Femur (tissue), 1 donor: ENCODE data around the gene CTR9.
"Not testable (repeated sequence)": the region's sequence is repeated elsewhere in the genome, so short reads cannot be mapped to it uniquely, and the experiment has no call there.

Experiments
- DNase-seq: peaks from one replicate; pipeline ENCODE4 v3.0.0-alpha.2; 2017

Gene CTR9

DNA sequence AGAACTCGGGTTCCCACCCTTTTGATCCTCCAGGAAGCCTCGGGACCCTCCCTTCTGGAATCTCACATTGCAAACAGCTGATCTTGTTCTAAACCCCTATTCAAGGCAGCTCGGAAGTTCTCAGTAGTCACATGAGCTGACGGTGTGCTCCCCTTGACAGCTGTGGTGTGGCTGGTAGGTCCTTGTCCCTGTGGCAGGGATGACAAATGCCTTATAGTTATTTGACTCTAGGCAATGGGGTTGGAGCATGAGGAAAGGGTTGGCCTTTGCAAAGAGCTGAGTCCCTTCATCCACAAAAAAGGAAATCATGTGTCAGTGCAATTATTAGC lies 34.1 kb downstream of the CTR9 start:
- DNase-seq: no peak

DNA sequence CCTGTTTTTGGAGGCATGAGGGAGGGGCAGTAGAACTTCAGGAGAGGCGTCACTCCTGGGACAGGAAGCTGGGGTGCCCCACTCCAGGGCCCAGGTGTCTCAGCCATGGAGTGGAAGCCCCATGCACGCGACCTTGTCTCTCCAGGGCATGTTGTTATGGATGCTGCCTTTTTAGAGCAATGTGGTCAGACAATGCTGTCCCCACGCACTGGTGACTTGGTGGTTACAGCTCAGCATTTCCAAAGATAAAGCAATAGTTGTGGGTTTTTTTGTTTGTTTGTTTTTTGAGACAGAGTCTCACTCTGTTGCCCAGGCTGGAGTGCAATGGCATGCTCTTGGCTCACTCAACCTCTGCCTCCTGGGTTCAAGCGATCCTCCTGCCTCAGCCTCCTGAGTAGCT lies 35.4 kb downstream of the CTR9 start:
- no peak for DNase-seq

DNA sequence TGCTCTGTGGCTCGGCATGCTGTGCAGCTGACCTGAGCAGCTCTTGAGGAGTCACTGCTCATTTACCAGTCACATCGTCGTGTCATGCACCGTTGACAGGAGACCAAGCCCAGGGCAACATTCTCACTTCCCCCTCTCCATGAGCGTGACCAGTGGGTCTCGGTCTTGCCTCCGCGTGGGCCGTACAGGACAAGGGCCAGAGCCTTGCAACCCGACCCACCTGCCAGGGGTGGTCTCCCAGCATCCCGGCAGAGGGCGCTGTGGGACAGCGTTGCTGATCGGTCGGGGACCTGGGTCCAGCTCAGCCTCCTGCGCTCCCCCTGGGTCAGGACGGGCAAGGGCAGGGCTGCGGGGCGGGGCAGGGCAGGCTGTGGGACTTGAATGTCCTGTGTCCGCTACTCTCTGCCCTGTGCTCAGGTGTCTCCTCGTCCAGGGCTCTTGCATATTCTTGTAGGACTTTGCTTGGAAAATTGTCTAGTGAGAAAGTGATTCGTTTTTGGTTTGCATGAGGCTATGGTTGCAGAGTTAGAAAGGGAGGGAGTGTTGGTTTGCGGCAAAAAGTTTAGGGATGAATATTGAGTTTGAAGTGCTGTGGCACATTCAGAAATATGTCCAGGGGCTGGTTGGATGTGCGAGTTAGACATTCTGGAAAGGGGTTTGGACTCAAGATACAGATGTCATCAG lies 41.5 kb downstream of the CTR9 start:
- DNase-seq: peak; percentile 88

DNA sequence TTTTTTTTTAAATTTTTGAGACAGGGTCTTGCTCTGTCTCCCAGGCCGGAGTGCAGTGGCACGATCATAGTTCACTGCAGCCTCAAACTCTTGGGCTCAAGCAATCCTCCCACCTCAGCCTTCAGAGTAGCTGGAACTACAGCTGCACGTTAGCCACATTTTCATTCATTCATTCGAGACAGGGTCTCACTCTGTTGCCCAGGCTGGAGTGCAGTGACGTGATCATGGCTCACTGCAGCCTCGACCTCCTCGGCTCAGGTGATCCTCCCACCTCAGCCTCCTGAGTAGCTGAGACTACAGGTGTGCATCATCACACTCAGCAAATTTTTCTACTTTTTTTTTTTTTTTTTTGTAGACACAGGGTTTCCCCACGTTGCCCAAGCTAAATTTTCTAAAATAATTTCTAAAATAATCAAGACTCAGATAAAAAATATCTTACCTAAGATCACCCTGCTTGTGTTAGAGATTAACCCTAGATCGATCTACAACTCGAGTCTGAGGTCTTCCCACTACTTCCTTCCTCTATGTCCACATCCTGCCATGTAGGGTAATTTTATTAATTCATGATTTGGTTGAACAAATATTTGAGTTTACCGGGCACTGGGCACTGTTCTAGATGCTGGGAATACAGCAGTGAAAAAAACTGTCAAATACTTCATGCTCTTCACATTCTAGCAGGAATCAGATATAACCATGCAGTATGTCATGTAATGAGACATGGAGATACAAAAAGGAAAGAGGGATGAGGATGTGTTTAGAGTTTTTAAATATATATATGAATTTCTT lies 42.6 kb downstream of the CTR9 start:
- DNase-seq: no peak

DNA sequence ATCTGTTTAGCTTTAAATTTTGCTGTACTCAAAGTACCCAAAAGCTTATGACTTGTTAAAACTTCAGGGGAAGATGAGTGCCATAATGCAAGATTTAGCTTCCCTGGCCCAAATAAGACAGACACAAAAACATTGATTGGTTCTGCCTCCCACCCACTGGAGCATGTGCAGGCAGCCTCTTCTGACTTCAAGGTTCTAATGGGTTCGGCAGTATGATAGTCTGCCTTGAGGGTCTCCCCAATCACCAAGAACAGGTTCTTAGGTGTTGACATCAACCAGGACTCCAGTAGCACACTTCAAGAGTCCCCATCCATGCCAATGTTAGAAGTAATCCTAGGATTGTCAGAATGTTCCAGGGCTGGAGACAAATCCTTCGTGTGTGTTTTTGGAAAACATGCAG lies 45.1 kb downstream of the CTR9 start:
- no peak for DNase-seq

DNA sequence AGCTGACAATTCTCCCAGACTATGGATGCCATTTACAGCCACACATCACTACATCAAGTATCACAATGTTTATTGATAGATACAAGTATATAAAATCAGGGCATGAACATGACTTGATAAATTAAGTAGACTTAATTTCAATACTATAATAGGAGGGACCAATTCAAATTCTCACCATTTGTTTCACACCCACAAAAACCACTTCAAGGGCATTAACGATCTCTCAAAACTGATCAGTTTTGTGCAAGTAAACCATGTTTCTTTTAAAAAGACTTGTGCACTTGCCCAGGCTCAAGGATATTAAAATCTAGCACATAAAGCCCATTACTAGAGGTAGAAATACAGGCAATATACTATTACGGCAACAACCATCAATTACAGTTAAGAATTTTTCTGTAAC lies 46.0 kb downstream of the CTR9 start:
- DNase-seq: no peak

DNA sequence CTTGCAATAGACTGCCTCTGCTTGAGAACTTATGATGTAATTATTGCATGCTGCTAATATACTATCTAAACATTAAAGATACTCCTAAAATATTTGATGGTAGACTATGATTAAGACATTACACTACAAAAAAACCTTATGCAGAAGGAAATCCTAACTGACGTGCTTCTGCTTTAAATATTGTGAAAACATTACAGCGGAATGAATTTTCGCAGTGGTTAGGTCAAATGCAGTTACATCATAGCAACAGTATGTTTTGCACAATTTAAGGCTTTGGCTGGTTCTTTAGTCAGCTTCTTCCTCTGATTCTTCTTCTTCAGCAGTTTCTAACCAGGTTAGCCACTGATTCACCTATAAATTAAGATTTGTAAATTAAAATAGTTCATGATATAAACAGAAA lies 46.5 kb downstream of the CTR9 start:
- DNase-seq: no peak

DNA sequence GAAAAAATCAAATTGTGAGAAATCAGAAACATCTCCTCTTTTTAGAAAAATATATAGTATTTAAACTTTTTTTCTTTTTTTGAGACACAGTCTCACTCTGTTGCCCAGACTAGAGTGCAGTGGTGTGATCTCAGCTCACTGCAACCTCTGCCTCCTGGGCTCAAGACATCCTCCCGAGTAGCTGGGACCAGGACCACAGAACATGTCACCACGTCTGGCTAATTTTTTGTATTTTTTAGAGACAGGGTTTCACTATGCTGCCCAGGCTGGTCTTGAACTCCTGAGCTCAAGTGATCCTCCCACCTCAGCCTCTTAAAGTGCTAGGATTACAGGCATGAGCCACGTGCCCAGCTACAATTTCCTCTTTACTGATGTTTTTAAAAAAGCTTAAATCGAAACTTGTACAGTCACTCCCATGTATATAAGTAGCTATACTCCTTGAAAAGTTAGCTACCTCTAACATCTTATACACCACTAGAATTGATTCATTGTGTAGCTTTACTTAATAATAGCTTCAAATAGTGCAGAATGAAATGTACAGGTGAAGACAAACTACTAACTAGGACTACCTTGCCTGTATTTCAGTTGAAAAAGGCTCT lies 47.4 kb downstream of the CTR9 start:
- DNase-seq: no peak

DNA sequence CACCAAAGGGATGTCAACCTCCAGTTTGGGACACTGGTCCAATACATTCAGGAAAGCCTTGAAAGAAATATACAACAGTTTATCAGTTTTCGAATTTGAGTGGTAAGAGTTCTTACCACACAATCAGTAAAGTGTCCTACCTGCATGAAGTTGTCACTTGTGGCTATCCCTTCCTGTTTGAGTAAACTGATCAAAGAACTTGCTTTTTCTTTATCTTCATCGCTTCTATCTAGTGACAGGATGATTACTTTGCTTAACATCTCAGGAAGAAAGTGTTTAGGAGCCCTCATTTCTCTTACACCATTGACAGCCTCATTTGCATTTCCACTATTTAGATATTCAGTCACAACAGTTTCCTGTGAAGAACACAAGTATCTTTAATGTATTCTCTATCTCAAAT lies 49.2 kb downstream of the CTR9 start:
- DNase-seq: no peak

DNA sequence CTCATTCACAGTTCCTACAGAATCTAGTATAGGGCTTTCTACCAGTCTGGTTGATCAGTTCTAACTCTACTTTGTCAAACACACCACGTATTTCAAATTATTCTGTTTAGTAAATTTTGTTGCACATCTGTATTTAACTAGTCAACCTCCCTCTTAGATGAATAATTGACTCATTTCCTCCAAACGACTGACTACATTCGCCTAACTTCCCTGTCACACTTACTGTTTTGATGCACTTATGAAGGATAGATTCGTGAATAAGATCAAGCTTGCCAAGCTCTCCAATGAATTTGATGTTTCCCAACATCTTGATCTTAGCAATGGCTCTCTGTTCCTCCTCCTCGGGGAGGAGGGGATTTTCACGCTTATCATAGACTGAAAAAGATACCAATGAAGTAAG lies 52.6 kb downstream of the CTR9 start:
- no peak for DNase-seq

DNA sequence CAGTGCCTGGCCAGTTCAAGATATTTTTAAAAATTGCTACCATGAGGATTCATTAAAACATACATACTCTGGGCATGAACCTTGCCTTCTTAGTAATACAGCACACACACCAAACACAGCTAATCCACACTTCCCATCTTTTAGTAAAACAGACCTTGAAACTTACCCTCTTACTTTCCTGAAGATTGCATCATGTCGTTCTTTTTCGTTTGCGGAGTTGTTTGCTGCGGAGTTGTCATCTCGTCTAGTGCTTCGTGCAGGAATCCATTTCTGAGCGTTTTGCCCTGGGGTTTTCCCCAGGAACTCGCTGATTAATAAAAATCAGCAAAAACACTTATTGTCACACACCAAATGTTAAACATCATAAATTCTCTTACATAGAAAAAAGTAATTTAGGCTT lies 54.7 kb downstream of the CTR9 start:
- DNase-seq: no peak

DNA sequence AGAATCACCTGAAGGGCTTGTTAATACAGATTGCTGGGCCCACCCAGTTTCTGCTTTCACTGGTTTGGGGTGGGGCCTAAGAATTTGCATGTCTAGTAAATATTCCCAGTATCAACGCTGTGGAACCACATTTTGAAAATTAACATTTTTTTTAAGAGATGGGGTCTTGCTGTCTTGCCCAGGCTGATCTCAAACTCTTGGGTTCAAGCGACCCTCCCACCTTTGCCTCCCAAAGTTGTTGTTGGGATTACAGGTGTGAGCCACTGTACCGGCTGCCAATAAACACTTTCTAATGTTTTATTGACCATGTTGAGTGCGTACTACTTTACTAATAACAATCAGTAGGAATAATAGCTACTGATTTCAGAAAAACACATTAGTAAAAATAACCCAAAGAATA lies 55.2 kb downstream of the CTR9 start:
- no peak for DNase-seq

DNA sequence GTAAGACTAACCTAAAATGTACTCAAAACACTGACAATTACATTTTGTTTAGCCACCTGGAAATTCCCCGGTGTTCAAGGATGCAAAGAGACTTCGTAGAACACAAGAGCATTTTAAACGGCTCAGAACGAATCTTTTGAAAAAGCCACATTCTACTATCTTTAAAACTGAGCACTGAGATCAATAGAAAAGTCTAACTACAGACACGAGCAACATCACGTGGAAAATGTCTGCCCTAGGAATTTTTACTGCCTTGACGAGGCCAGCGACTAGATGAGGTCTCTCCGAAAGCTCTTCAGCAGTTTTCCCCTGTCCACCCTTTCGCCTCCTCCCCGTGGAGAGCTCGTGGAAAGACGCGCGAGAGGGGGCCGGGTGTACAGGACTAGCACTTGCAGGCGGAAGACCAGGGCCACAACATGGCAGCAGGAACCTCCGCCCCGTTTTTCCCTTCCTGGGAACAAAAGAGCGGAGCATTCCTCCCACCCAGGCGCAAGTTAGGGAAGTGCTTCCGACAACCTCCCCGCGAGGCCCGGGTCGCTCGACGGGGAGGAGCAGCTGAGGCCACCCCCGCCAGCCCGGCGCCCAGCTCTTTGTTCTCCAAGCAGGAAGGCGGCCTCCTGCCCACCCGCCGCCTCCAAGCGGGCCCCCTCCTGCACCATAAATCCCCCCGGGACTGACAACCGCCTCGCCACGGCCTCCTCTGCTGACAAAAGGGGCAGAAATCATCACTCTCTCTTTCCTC lies 56.6 kb downstream of the CTR9 start:
- DNase-seq: peak; percentile 82

DNA sequence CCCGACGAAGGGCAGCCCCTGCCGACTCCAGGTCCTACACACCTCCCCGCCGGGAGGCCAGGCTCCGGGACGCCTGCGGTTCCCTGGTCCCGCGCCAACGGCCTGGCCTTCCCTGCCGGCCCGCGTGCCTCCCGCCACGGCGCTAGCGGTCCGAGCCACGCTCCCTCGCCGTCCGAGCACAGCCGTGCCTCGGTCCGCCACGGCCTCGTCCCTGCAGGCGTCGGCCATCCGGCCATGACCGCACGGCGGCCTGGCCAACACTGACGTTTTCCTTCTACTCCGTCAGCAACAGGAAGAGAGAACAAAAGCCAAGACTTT lies 57.1 kb downstream of the CTR9 start:
- no peak for DNase-seq

DNA sequence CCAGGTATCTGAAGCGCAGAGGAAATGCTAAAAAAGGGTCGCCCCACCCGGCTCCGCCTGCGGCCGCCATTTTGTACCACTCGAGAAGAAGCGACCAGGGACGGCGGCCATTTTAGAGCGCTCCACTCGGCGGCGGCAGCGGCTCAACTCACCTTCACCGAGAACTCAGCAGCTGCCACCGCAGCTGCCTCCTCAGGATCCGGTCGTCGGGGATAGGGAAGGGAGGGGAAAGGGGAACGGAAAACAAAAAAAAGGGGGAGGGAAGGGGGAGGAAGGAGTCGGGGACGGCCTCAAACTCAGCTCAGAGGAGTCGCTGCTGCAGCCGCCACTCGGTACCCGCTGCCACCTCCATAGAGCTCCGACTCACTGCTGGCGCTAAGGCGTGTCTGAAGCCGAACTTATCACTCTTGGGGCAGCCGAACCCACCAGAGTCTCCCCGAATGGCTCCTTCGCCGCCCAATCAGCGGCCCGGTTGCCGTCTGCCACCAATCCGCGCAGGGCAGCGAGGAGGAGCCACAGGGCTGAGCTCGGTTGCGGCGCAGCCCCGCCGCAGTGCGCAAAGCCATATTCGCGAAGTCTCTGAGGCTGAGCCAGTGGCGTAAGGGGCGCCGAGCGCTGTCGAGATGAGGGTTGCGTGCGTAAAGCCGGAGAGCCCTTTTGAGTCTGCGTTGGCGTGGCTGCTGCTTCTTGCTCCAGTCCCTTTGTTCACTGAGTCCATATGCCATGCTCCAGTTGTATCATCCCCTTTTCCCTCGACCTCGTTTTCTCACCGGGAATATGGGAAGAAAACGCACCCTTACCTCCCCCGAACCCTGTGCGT lies 57.7 kb downstream of the CTR9 start, which contains the start of gene EIF4G2:
EIF4G2 (minus strand) TSS at position 374 of the 820 bp plus-strand sequence.
- peak; percentile 99 for DNase-seq

DNA sequence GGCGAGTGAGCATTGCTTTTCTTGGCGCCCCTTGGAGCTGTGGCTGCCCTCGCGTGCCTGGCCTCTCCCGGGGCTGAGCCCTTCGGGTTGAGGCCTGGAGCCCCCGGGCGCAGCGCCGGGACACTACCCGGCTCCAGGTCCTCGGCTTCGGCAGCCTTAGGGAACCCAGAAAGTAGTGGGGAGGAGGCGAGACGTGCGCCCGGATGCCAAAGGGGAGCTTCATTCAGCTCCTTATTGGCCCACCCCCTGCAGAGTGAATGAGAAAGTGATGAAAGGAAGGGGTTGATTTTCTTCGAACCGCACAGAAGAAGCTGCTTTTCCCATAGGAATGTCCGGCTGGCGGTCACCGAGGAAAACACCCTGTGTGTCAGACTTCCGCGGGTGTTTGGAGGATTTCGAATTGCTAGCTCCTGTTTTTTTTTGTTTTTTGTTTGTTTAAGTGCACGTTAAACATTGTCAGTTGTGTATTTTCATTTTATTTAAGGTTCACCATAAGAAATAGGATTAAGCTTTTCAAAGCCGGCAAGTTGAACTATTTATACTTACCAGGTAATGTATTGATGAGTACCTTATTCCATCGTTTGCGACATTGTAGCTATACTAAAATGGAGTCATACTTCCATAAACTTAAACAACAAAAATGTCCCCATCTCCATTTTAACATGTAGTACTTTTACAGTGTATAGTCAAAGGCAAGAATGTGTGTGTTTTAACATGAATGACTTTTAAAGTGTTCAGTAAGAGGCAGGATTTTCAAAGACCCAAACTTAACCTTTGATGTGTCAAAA lies 58.5 kb downstream of the CTR9 start:
- no peak for DNase-seq

DNA sequence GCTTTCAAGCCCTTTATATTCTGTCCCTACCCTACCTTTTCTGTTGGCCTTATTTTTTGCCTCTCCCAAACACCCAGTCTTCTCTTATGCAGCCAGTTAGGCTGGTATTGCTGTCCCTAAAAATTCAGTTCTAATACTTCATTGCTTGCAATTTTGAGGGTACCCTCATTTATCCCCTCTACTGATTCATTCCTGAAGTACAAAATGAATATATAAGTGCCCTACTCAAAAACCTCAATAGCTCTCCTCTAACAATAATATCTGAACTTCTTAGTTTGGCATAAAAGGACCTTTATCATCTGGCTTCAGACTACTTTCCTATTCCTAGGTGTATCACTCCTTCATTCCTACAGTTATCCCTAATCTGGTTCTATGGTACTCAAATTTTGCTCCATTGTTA lies 62.9 kb downstream of the CTR9 start:
- DNase-seq: no peak

DNA sequence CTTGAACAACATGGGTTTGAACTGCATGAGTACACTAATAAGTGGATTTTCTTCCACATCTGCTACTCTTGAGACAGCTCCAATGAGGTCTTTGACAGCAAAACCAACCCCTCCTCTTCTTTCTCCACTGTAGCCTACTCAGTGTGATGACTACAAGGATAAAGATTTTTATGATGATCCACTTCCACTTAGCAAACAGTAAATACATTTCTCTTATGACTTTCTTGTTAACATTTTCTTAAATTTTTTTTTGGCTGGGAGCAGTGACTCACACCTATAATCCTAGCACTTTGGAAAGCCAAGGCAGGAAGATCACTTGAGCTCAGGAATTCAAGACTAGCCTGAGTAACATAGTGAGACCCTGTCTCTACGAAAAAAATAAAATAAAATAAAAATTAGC lies 67.5 kb downstream of the CTR9 start:
- DNase-seq: no peak

DNA sequence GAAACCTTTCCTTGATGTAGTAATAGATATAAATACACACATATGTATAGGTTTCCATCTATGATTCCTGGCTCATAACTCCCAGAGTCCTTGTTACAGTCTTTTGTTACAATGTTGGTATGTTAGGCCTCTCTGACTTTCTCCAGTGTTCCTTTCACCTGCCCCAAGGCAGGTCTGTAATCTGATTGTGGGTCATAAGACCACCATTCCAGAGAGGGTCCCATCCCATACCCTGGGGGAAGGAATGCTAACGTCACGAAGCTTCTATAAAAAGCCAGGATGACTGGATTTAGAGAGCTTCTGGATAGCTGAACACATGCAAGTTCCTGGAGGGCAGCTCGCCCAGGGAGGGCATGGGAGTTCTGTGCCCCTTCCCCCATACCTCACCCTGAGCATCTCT lies 71.4 kb downstream of the CTR9 start:
- DNase-seq: not testable (repeated sequence)

DNA sequence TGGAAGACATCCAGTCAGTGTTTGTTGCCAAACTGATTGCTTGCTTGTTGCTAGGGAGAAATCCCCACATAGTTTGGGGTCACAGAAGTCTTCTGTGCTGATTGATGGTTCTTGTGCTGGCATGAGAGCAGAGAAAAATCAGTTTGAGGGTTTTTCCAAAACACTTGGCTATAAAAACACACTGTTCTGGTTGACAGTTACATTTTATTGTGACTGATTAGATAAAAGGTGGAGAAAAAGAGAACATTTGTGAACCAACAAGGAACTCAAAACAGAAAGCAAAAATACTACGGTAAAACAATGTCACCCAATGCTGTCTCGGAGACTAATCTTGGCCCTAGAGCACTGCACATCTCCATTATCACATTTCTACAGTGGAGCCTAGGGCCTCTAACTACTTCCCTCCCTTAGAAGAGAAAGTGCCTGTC lies 72.1 kb downstream of the CTR9 start:
- no peak for DNase-seq

DNA sequence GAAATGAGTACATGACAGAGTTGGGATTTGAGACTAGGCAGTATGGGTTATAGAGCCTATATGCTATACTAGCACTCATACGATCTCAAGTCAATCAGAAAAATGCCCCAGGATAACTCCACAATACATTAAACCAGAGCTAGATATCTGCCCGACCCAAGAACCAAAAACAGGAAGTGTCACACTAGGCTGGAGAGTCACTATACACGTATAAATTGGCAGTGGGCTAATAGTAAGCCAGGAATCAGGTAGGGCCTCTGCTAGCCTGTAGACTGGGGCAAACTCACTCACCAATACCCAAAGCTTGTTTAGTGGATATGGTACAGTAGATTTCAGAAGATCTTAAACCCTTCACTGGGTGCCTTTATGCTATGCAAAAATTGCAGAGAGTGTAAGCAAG lies 73.8 kb downstream of the CTR9 start:
- no peak for DNase-seq

DNA sequence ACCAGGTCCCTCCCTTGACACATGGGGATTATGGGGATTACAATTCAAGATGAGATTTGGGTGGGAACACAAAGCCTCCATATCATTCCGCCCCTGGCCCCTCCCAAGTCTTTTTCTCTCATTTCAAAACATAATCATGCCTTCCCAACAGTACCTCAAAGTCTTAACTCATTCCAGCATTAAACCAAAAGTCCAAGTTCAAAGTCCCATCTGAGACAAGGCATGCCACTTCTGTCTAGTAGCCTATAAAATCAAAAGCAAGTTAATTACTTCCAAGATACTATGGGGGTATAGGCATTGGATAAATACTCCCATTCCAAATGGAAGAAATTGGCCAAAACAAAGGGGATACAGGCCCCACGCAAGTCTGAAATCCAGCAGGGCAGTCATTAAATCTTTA lies 77.4 kb downstream of the CTR9 start:
- DNase-seq: no peak
